CD4-positive, alpha-beta T cell treated with Interleukin-6 at 100 ng/mL for 8 hours (primary cell): Measurements from ENCODE around the gene HK2.
A peak's percentile ranks its signal among the peaks of the same experiment; 100 is the strongest.
"Not testable (repeated sequence)": the region's sequence is repeated elsewhere in the genome, so short reads cannot be mapped to it uniquely, and the experiment has no call there.

Experiments used
- DNase-seq: peaks from one replicate; pipeline ENCODE4 v3.0.0-alpha.2; 2020; ENCODE audit warnings: mixed read lengths, low spot score

The HK2 gene

GRCh38 chr2:74834792-74835755 is 1.1 kb downstream of the HK2 start:
- peak; percentile 53 for DNase-seq

GRCh38 chr2:74835831-74836674 is 2.1 kb downstream of the HK2 start:
- DNase-seq: peak; percentile 31

- DNase-seq: no peak
Measured at GRCh38 chr2:74836675-74837401, 2.9 kb downstream of the HK2 start.

- DNase-seq: no peak
Measured at GRCh38 chr2:74841641-74842040, 7.7 kb downstream of the HK2 start.

- no peak for DNase-seq
Measured at GRCh38 chr2:74843433-74843832, 9.5 kb downstream of the HK2 start.

- peak; percentile 50 for DNase-seq
Measured at GRCh38 chr2:74843899-74844298, 10.0 kb downstream of the HK2 start.

- DNase-seq: no peak
Measured at GRCh38 chr2:74844752-74845151, 10.8 kb downstream of the HK2 start.

- peak; percentile 44 for DNase-seq
Measured at GRCh38 chr2:74845217-74845751, 11.4 kb downstream of the HK2 start.

GRCh38 chr2:74845991-74846390 is 12.1 kb downstream of the HK2 start:
- no peak for DNase-seq

- no peak for DNase-seq
Measured at GRCh38 chr2:74846481-74846880, 12.6 kb downstream of the HK2 start.

- no peak for DNase-seq
Measured at GRCh38 chr2:74847070-74847858, 13.3 kb downstream of the HK2 start.

GRCh38 chr2:74849228-74849892 is 15.4 kb downstream of the HK2 start:
- DNase-seq: peak; percentile 67

GRCh38 chr2:74850496-74851190 is 16.7 kb downstream of the HK2 start:
- DNase-seq: no peak

- DNase-seq: no peak
Measured at GRCh38 chr2:74851191-74851566, 17.3 kb downstream of the HK2 start.

- not testable (repeated sequence) for DNase-seq
Measured at GRCh38 chr2:74853360-74853759, 19.4 kb downstream of the HK2 start.

GRCh38 chr2:74854401-74854800 is 20.5 kb downstream of the HK2 start:
- DNase-seq: no peak

- DNase-seq: not testable (repeated sequence)
Measured at GRCh38 chr2:74855114-74855707, 21.3 kb downstream of the HK2 start.

GRCh38 chr2:74856004-74856578 is 22.2 kb downstream of the HK2 start:
- DNase-seq: no peak

- no peak for DNase-seq
Measured at GRCh38 chr2:74856599-74856998, 22.7 kb downstream of the HK2 start.
